ENCODE results near the gene LRCH1. TPM values are rescaled to one million over a fixed set of nuclear protein-coding genes. Genes with fewer than 3 reads are reported as not detected.

Gene LRCH1
- total RNA-seq, 4 donors from 2014 or later: 29.1 to 55.6 (median 36.2) TPM

DNA sequence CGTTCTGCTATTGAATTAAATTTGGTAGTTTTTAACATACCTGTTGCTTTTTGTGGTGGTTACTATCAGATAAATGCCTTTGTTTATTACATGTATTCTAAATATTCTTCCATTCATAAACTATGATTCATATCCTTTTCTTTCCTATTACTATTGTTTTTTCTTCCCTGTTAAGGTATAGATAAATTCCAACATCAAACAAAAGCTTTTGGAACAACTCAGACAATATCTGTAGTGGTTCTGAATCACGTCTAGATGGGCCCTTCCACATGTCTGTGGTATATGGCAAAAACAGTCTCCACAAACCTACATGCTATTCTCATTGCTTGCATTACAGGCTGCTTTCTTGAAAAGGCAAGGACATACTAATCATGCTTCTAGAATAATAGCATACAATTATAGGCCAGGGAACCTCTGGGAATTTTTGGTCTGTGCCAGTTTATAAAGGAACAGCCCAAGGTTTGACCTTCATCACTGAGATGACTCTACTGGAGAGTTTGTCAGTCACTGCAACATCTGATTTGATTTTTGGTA lies 6.4 kb downstream of the LRCH1 start:
- H3K4me3 ChIP-seq: no peak overlapping the region
- no peak for DNase-seq
- no peaks in the 10 kb centered on the region for H3K27me3 ChIP-seq
- no peaks in the 10 kb centered on the region for H3K36me3 ChIP-seq
- H3K4me1 ChIP-seq: peaks cover 0 to 5% of the 10 kb centered on the region in 2 donors
- H3K9me3 ChIP-seq: no peaks in the 10 kb centered on the region
- no peak overlapping the region for H3K27ac ChIP-seq
- TF ChIP-seq, protein P1, sequence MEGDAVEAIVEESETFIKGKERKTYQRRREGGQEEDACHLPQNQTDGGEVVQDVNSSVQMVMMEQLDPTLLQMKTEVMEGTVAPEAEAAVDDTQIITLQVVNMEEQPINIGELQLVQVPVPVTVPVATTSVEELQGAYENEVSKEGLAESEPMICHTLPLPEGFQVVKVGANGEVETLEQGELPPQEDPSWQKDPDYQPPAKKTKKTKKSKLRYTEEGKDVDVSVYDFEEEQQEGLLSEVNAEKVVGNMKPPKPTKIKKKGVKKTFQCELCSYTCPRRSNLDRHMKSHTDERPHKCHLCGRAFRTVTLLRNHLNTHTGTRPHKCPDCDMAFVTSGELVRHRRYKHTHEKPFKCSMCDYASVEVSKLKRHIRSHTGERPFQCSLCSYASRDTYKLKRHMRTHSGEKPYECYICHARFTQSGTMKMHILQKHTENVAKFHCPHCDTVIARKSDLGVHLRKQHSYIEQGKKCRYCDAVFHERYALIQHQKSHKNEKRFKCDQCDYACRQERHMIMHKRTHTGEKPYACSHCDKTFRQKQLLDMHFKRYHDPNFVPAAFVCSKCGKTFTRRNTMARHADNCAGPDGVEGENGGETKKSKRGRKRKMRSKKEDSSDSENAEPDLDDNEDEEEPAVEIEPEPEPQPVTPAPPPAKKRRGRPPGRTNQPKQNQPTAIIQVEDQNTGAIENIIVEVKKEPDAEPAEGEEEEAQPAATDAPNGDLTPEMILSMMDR (IDR thresholded peaks at IDR 0.05): no peak
- no peak for TF ChIP-seq POLR2A (IDR thresholded peaks at IDR 0.05)
- intact Hi-C loops (cut with DNase I; ENCODE audit: low total_unique reads): no loop called here

DNA sequence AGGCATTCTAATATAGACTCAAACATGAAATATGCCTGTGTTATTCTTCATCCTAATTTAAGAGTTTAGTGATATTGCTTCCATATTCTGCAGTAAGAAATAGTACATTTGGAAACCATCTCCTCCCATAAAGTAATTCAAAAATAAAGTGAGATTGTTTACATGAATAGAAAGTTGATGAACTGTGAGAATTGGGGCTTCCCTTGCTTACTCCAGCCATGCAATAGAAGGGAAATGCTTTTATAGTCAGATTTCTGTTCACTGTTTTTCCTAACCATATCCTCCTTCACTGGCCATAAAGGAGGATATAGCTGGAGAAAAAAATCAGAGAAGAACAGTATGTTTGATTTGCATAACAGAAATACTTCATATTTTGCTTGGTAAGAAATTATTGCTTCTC lies 7.8 kb downstream of the LRCH1 start:
- Histone ChIP-seq H3K27me3 (no peaks in the 10 kb centered on the region), H3K36me3 (no peaks in the 10 kb centered on the region), H3K27ac (no peak overlapping the region), H3K4me1 (peaks cover 0 to 5% of the 10 kb centered on the region in 2 donors), H3K9me3 (no peaks in the 10 kb centered on the region), H3K4me3 (no peak overlapping the region)
- TF ChIP-seq, protein P1 (IDR thresholded peaks at IDR 0.05): no peak
- TF ChIP-seq POLR2A (IDR thresholded peaks at IDR 0.05): no peak
- intact Hi-C loops (cut with DNase I; ENCODE audit: low total_unique reads): no loop called here
- no peak for DNase-seq

DNA sequence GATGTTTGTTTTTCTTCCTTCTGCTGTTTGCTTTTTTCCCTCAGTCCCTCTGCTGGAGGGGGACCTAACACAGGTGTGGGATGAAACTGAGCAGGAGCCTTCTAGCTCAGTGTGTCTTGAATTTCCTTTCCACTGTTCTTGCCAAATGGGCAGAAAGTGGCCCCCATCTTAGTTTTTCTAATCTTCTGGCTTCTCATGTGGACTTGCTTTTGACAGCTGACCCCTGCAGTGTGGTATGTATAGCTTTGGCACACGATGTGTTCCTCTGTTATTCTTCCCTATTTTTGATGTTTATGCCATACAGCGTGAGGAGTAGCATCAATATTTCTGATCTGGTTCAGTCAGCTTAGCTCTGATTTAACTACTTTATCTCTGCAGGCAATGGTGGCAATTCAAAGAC lies 8.3 kb downstream of the LRCH1 start:
- Histone ChIP-seq H3K9me3 (no peaks in the 10 kb centered on the region), H3K4me3 (no peak overlapping the region), H3K27ac (no peak overlapping the region), H3K27me3 (no peaks in the 10 kb centered on the region), H3K4me1 (peaks cover 0 to 5% of the 10 kb centered on the region in 2 donors), H3K36me3 (no peaks in the 10 kb centered on the region)
- intact Hi-C loops (cut with DNase I; ENCODE audit: low total_unique reads): no loop called here
- DNase-seq: no peak
- no peak for TF ChIP-seq POLR2A (IDR thresholded peaks at IDR 0.05)
- TF ChIP-seq, protein P1 (IDR thresholded peaks at IDR 0.05): no peak

DNA sequence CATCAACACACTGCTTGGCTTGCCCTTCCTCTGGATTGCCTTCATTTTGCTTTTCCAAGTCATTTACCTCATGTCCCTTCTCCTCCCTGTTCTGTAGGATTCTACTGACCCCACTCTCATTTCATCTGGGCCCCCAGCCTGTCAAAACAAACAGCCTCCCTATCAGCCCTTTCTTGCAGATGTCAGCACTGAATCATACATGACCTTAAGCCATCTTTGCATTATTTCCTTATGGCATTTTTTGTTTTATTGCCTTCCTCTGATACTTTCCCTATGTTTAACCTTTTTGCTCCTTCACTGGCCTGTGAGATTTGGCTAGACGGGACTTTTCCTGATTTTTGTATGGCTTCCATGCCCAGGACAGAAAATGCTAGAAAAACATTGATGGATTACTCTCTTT lies 8.7 kb downstream of the LRCH1 start:
- no peak for TF ChIP-seq POLR2A (IDR thresholded peaks at IDR 0.05)
- TF ChIP-seq, protein P1 (IDR thresholded peaks at IDR 0.05): no peak
- Histone ChIP-seq H3K36me3 (no peaks in the 10 kb centered on the region), H3K27ac (no peak overlapping the region), H3K9me3 (no peaks in the 10 kb centered on the region), H3K4me1 (peaks cover 0 to 5% of the 10 kb centered on the region in 2 donors), H3K4me3 (no peak overlapping the region), H3K27me3 (no peaks in the 10 kb centered on the region)
- no peak for DNase-seq
- intact Hi-C loops (cut with DNase I; ENCODE audit: low total_unique reads): no loop called here

DNA sequence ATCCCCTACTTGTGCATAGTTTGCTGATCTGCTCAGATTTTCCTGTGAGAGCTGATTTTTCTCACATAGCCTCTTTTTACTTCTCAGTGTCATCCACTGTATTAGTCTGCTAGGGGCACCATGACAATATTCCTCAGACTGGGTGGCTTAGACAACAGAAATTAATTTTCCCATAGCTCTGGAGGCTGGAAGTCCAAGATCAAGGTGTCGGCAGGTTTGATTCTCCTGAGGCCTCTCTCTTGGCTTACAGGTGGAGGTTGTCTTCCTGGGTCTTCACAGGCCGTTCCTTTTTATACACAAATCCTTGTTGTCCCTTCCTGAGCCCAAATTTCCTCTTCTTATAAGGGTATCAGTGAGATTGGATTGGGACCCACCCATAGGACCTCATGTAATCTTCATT lies 9.2 kb downstream of the LRCH1 start:
- Histone ChIP-seq H3K4me1 (peaks cover 0 to 5% of the 10 kb centered on the region in 2 donors), H3K27ac (no peak overlapping the region), H3K9me3 (no peaks in the 10 kb centered on the region), H3K27me3 (no peaks in the 10 kb centered on the region), H3K36me3 (no peaks in the 10 kb centered on the region), H3K4me3 (no peak overlapping the region)
- no peak for TF ChIP-seq POLR2A (IDR thresholded peaks at IDR 0.05)
- TF ChIP-seq, protein P1 (IDR thresholded peaks at IDR 0.05): no peak
- no peak for DNase-seq
- intact Hi-C loops (cut with DNase I; ENCODE audit: low total_unique reads): no loop called here
